ENCODE measurements around the gene VSTM2L.

Gene VSTM2L

GRCh38 chr20:37943501-37944455 is 40.9 kb downstream of the VSTM2L start:
- no CpG with 5 or more reads among the region's 47 CpGs for WGBS (ENCODE audit: extremely low coverage, insufficient coverage, insufficient read length)
- H4K12ac ChIP-seq (ENCODE audit: low read depth, low read length), result no peak overlapping the region
- no peaks in the 10 kb centered on the region for H3K79me1 ChIP-seq (ENCODE audit: low read length)
- no peak for DNase-seq
- H3K4ac ChIP-seq (ENCODE audit: low read depth, low read length), result no peak overlapping the region
- H3K23ac ChIP-seq (ENCODE audit: low read length), result no peak overlapping the region
- H2BK12ac ChIP-seq (ENCODE audit: low read length), result no peak overlapping the region
- H3K9ac ChIP-seq (ENCODE audit: low read length), result no peak overlapping the region
- H3K4me3 ChIP-seq (ENCODE audit: low read depth, low read length), result no peak overlapping the region
- H4K8ac ChIP-seq (ENCODE audit: low read depth, low read length), result no peak overlapping the region
- H3K27me3 ChIP-seq (ENCODE audit: insufficient read depth, low read length), result no peaks in the 10 kb centered on the region
- no peaks in the 10 kb centered on the region for H3K79me2 ChIP-seq (ENCODE audit: control insufficient read depth, insufficient read depth, low read length, poor library complexity)
- no peak overlapping the region for H2BK5ac ChIP-seq (ENCODE audit: low read depth, low read length, poor library complexity)
- H3K18ac ChIP-seq (ENCODE audit: low read length), result no peak overlapping the region
- H2BK120ac ChIP-seq (ENCODE audit: insufficient read depth, low read length, poor library complexity), result no peak overlapping the region
- H3K4me2 ChIP-seq (ENCODE audit: low read length), result no peak overlapping the region
- no peak overlapping the region for H3K27ac ChIP-seq (ENCODE audit: low read depth, low read length)
- H3K36me3 ChIP-seq (ENCODE audit: control insufficient read depth in 1 of 2, insufficient read depth in 2 of 2, low read length in 2 of 2), result no peaks in the 10 kb centered on the region
- H3K4me1 ChIP-seq (ENCODE audit: control insufficient read depth in 1 of 2, insufficient read depth in 2 of 2, low read length in 2 of 2), result no peaks in the 10 kb centered on the region
- H2AFZ ChIP-seq (ENCODE audit: insufficient read depth, low read length, poor library complexity), result no peak overlapping the region
- H3K9me3 ChIP-seq (ENCODE audit: insufficient read depth, low read depth, low read length), result peaks cover 3% of the 10 kb centered on the region
- no peak overlapping the region for H2AK5ac ChIP-seq (ENCODE audit: low read length)
- no peak overlapping the region for H3K14ac ChIP-seq (ENCODE audit: low read length)
- no peak overlapping the region for H4K91ac ChIP-seq (ENCODE audit: low read depth, low read length)

- Histone ChIP-seq H2AK5ac (ENCODE audit: low read length) (no peak overlapping the region), H3K4ac (ENCODE audit: low read depth, low read length) (no peak overlapping the region), H3K14ac (ENCODE audit: low read length) (no peak overlapping the region), H3K79me1 (ENCODE audit: low read length) (no peaks in the 10 kb centered on the region), H3K79me2 (ENCODE audit: control insufficient read depth, insufficient read depth, low read length, poor library complexity) (no peaks in the 10 kb centered on the region), H3K27ac (ENCODE audit: low read depth, low read length) (no peak overlapping the region), H3K9ac (ENCODE audit: low read length) (no peak overlapping the region), H3K27me3 (ENCODE audit: insufficient read depth, low read length) (no peaks in the 10 kb centered on the region), H3K4me1 (ENCODE audit: control insufficient read depth in 1 of 2, insufficient read depth in 2 of 2, low read length in 2 of 2) (no peaks in the 10 kb centered on the region), H3K9me3 (ENCODE audit: insufficient read depth, low read depth, low read length) (peaks cover 3% of the 10 kb centered on the region), H2BK5ac (ENCODE audit: low read depth, low read length, poor library complexity) (no peak overlapping the region), H4K12ac (ENCODE audit: low read depth, low read length) (no peak overlapping the region), H2AFZ (ENCODE audit: insufficient read depth, low read length, poor library complexity) (no peak overlapping the region), H3K18ac (ENCODE audit: low read length) (no peak overlapping the region), H4K91ac (ENCODE audit: low read depth, low read length) (no peak overlapping the region), H3K4me3 (ENCODE audit: low read depth, low read length) (no peak overlapping the region), H3K23ac (ENCODE audit: low read length) (no peak overlapping the region), H3K4me2 (ENCODE audit: low read length) (no peak overlapping the region), H2BK120ac (ENCODE audit: insufficient read depth, low read length, poor library complexity) (no peak overlapping the region), H2BK12ac (ENCODE audit: low read length) (no peak overlapping the region), H3K36me3 (ENCODE audit: control insufficient read depth in 1 of 2, insufficient read depth in 2 of 2, low read length in 2 of 2) (no peaks in the 10 kb centered on the region), H4K8ac (ENCODE audit: low read depth, low read length) (no peak overlapping the region)
- WGBS (ENCODE audit: extremely low coverage, insufficient coverage, insufficient read length), result no CpG with 5 or more reads among the region's 11 CpGs
- no peak for DNase-seq
Observed at GRCh38 chr20:37944456-37944981, 41.6 kb downstream of the VSTM2L start.

- DNase-seq, result no peak
- Histone ChIP-seq H3K23ac (ENCODE audit: low read length) (no peak overlapping the region), H3K9me3 (ENCODE audit: insufficient read depth, low read depth, low read length) (peaks cover 3% of the 10 kb centered on the region), H3K27ac (ENCODE audit: low read depth, low read length) (no peak overlapping the region), H2AFZ (ENCODE audit: insufficient read depth, low read length, poor library complexity) (no peak overlapping the region), H3K36me3 (ENCODE audit: control insufficient read depth in 1 of 2, insufficient read depth in 2 of 2, low read length in 2 of 2) (no peaks in the 10 kb centered on the region), H3K9ac (ENCODE audit: low read length) (no peak overlapping the region), H4K8ac (ENCODE audit: low read depth, low read length) (no peak overlapping the region), H4K91ac (ENCODE audit: low read depth, low read length) (no peak overlapping the region), H3K79me1 (ENCODE audit: low read length) (no peaks in the 10 kb centered on the region), H3K18ac (ENCODE audit: low read length) (no peak overlapping the region), H2BK120ac (ENCODE audit: insufficient read depth, low read length, poor library complexity) (no peak overlapping the region), H2BK5ac (ENCODE audit: low read depth, low read length, poor library complexity) (no peak overlapping the region), H3K4me1 (ENCODE audit: control insufficient read depth in 1 of 2, insufficient read depth in 2 of 2, low read length in 2 of 2) (no peaks in the 10 kb centered on the region), H3K4me2 (ENCODE audit: low read length) (no peak overlapping the region), H4K12ac (ENCODE audit: low read depth, low read length) (no peak overlapping the region), H3K4me3 (ENCODE audit: low read depth, low read length) (no peak overlapping the region), H2AK5ac (ENCODE audit: low read length) (no peak overlapping the region), H2BK12ac (ENCODE audit: low read length) (no peak overlapping the region), H3K4ac (ENCODE audit: low read depth, low read length) (no peak overlapping the region), H3K79me2 (ENCODE audit: control insufficient read depth, insufficient read depth, low read length, poor library complexity) (no peaks in the 10 kb centered on the region), H3K27me3 (ENCODE audit: insufficient read depth, low read length) (no peaks in the 10 kb centered on the region), H3K14ac (ENCODE audit: low read length) (no peak overlapping the region)
- no CpG with 5 or more reads among the region's 11 CpGs for WGBS (ENCODE audit: extremely low coverage, insufficient coverage, insufficient read length)
Observed at GRCh38 chr20:37945091-37945547, 42.2 kb downstream of the VSTM2L start.

- Histone ChIP-seq H2BK120ac (ENCODE audit: insufficient read depth, low read length, poor library complexity) (no peak overlapping the region), H3K18ac (ENCODE audit: low read length) (no peak overlapping the region), H2AFZ (ENCODE audit: insufficient read depth, low read length, poor library complexity) (no peak overlapping the region), H3K79me2 (ENCODE audit: control insufficient read depth, insufficient read depth, low read length, poor library complexity) (no peaks in the 10 kb centered on the region), H4K91ac (ENCODE audit: low read depth, low read length) (no peak overlapping the region), H3K4me3 (ENCODE audit: low read depth, low read length) (no peak overlapping the region), H3K9me3 (ENCODE audit: insufficient read depth, low read depth, low read length) (no peaks in the 10 kb centered on the region), H3K4me2 (ENCODE audit: low read length) (no peak overlapping the region), H3K27me3 (ENCODE audit: insufficient read depth, low read length) (no peaks in the 10 kb centered on the region), H3K79me1 (ENCODE audit: low read length) (no peaks in the 10 kb centered on the region), H3K23ac (ENCODE audit: low read length) (no peak overlapping the region), H3K14ac (ENCODE audit: low read length) (no peak overlapping the region), H2BK12ac (ENCODE audit: low read length) (no peak overlapping the region), H3K36me3 (ENCODE audit: control insufficient read depth in 1 of 2, insufficient read depth in 2 of 2, low read length in 2 of 2) (no peaks in the 10 kb centered on the region), H4K12ac (ENCODE audit: low read depth, low read length) (no peak overlapping the region), H3K4ac (ENCODE audit: low read depth, low read length) (no peak overlapping the region), H3K27ac (ENCODE audit: low read depth, low read length) (no peak overlapping the region), H3K4me1 (ENCODE audit: control insufficient read depth in 1 of 2, insufficient read depth in 2 of 2, low read length in 2 of 2) (no peaks in the 10 kb centered on the region), H3K9ac (ENCODE audit: low read length) (no peak overlapping the region), H4K8ac (ENCODE audit: low read depth, low read length) (no peak overlapping the region), H2BK5ac (ENCODE audit: low read depth, low read length, poor library complexity) (no peak overlapping the region), H2AK5ac (ENCODE audit: low read length) (no peak overlapping the region)
- WGBS (ENCODE audit: extremely low coverage, insufficient coverage, insufficient read length), result no CpG with 5 or more reads among the region's 5 CpGs
- no peak for DNase-seq
Observed at GRCh38 chr20:37946946-37947345, 44.0 kb downstream of the VSTM2L start.
